Endothelial cell of umbilical vein (primary cell): ENCODE data around the gene CLEC18C. TPM values are rescaled to one million over a fixed set of nuclear protein-coding genes. Genes with fewer than 3 reads are reported as not detected.
A peak's percentile ranks its signal among the peaks of the same experiment; 100 is the strongest.

Experiments
- BruUV-seq: library from RNA; stranded (reverse); fragments of 400-500 nt; replicated peaks from 2 replicates; lab custom pipeline; 2021; lab: Mats Ljungman, UMichigan
- CTCF ChIA-PET: fragments of 300-600, 350-600 bp; sonication (Branson Sonifier 250); formaldehyde crosslinking; loops from one replicate; lab custom pipeline; 2021; ENCODE audit warnings: antibody characterized with exemption, inconsistent platforms; lab: Charles Lee
- POLR2A ChIA-PET: fragments of 300-600, 350-600 bp; sonication (Branson Sonifier 250); formaldehyde crosslinking; loops from one replicate; lab custom pipeline; 2021; ENCODE audit warnings: antibody characterized with exemption, inconsistent platforms; lab: Charles Lee
- DNase-seq: peaks from one replicate; pipeline ENCODE4 v3.0.0-alpha.2; 2011; ENCODE audit warnings: low read depth, low spot score
- FAIRE-seq: peaks from 2 replicates; lab custom pipeline; 2011; peaks lifted over from hg19 to GRCh38; lab: Jason Lieb, UNC
- H2AFZ ChIP-seq: 2 replicates; pipeline ENCODE4 v1.6.0; 2012; ENCODE audit warnings: low read depth, low read length, control low read depth, inconsistent platforms
- H3K27ac ChIP-seq: 2 replicates; pipeline ENCODE4 v1.5.1; 2011; ENCODE audit warnings: low read depth, mild to moderate bottlenecking, control low read depth, low read length, moderate library complexity; ENCODE audit not compliant: insufficient read depth
- H3K27me3 ChIP-seq, 2 experiments: 2 replicates each; pipeline versions ENCODE4 v1.6.0 to v1.6.1; 2011; ENCODE audit warnings: low read length in 2 of 2, mixed read lengths in 1 of 2; ENCODE audit not compliant: control insufficient read depth in 2 of 2, insufficient read depth in 2 of 2
- H3K36me3 ChIP-seq, 2 experiments: 2 replicates in 1 of 2; 3 replicates in 1 of 2; pipeline ENCODE4 v1.5.1; 2011; ENCODE audit warnings: low read length in 2 of 2, mild to moderate bottlenecking in 1 of 2, moderate library complexity in 1 of 2; ENCODE audit not compliant: control insufficient read depth in 2 of 2, insufficient read depth in 2 of 2; ENCODE audit errors: extremely low read depth in 1 of 2
- H3K4me1 ChIP-seq: 3 replicates; pipeline ENCODE4 v1.5.1; 2011; ENCODE audit warnings: mild to moderate bottlenecking, low read length; ENCODE audit not compliant: control insufficient read depth, insufficient read depth; ENCODE audit errors: extremely low read depth
- H3K4me2 ChIP-seq: 2 replicates; pipeline ENCODE4 v1.6.1; 2011; ENCODE audit warnings: low read length, control low read depth, mixed read lengths; ENCODE audit not compliant: insufficient read depth
- H3K4me3 ChIP-seq, 3 experiments: fragments of 200-600 bp in 1 of 3; sonication (generic), shearing (Covaris generic) in 1 of 3; replicated peaks in 1 of 3; 2 replicates each; pipeline ENCODE4 v1.5.1; 2011 to 2016; ENCODE audit warnings: control low read depth in 3 of 3, low read length in 3 of 3, mild to moderate bottlenecking in 2 of 3, inconsistent platforms in 1 of 3, low read depth in 1 of 3, moderate library complexity in 1 of 3; ENCODE audit not compliant: insufficient read depth in 1 of 3
- H3K79me2 ChIP-seq: 2 replicates; pipeline ENCODE4 v1.6.0; 2012; ENCODE audit warnings: low read length, inconsistent platforms; ENCODE audit not compliant: control insufficient read depth, insufficient read depth
- H3K9ac ChIP-seq: replicated peaks from 2 replicates; pipeline ENCODE3; 2011; ENCODE audit warnings: low read length, control low read depth; ENCODE audit not compliant: insufficient read depth; ENCODE audit errors: extremely low read depth
- H3K9me1 ChIP-seq: replicated peaks from 3 replicates; pipeline ENCODE4 v1.6.0; 2011; ENCODE audit warnings: mild to moderate bottlenecking, low read length; ENCODE audit not compliant: control insufficient read depth, insufficient read depth; ENCODE audit errors: extremely low read depth
- H3K9me3 ChIP-seq: replicated peaks from 2 replicates; pipeline ENCODE4 v1.5.1; 2012; ENCODE audit warnings: low read length, inconsistent platforms; ENCODE audit not compliant: control insufficient read depth, insufficient read depth
- H4K20me1 ChIP-seq: replicated peaks from 2 replicates; pipeline ENCODE3; 2011; ENCODE audit warnings: mild to moderate bottlenecking, low read length; ENCODE audit not compliant: control insufficient read depth, insufficient read depth; ENCODE audit errors: extremely low read depth
- CTCF ChIP-seq, 2 donors: IDR thresholded peaks; 1 replicate in 1 of 2; 2 replicates in 1 of 2; pipeline ENCODE4 v1.5.1; 2011; ENCODE audit warnings: low read length in 2 of 2, mild to moderate bottlenecking in 2 of 2, moderate library complexity in 2 of 2, control low read depth in 1 of 2, inconsistent platforms in 1 of 2, low read depth in 1 of 2; ENCODE audit not compliant: insufficient read depth in 1 of 2; ENCODE audit errors: extremely low read depth in 1 of 2
- EZH2 ChIP-seq: IDR thresholded peaks from 2 replicates; pipeline ENCODE4 v1.6.1; 2012; ENCODE audit warnings: borderline replicate concordance, low read depth, mild to moderate bottlenecking, moderate library complexity, low read length, inconsistent platforms; ENCODE audit not compliant: severe bottlenecking
- FOS ChIP-seq: IDR thresholded peaks from 2 replicates; pipeline ENCODE4 v1.6.1; 2011; ENCODE audit warnings: mild to moderate bottlenecking, low read length, moderate library complexity, borderline replicate concordance; ENCODE audit not compliant: insufficient read depth
- GATA2 ChIP-seq: IDR thresholded peaks from 2 replicates; pipeline ENCODE4 v1.7.0; 2011; ENCODE audit warnings: low read depth, mild to moderate bottlenecking, moderate library complexity, mixed read lengths, low read length; ENCODE audit not compliant: insufficient read length, insufficient read depth
- JUN ChIP-seq: IDR thresholded peaks from 2 replicates; pipeline ENCODE4 v1.6.1; 2011; ENCODE audit warnings: borderline replicate concordance, low read depth; ENCODE audit not compliant: insufficient read length, insufficient read depth
- MAX ChIP-seq: IDR thresholded peaks from 2 replicates; pipeline ENCODE4 v1.6.1; 2011; ENCODE audit not compliant: insufficient read depth, insufficient read length
- MYC ChIP-seq: IDR thresholded peaks from one replicate; pipeline ENCODE4 v1.6.1; 2011; ENCODE audit warnings: mild to moderate bottlenecking, low read depth, low read length
- POLR2A ChIP-seq: IDR thresholded peaks from 2 replicates; pipeline ENCODE4 v1.6.1; 2012; ENCODE audit warnings: low read depth, mild to moderate bottlenecking, control low read depth, low read length
- POLR2AphosphoS5 ChIP-seq: IDR thresholded peaks from 2 replicates; pipeline ENCODE4 v1.6.1; 2012; ENCODE audit warnings: low read depth, mild to moderate bottlenecking, control low read depth, low read length, moderate library complexity; ENCODE audit not compliant: insufficient read depth
- dilution Hi-C: fragments of 300-500 bp; cut with MboI; formaldehyde crosslinking; loops from one replicate; pipeline ENCODE4 v1.15.0; 2019; ENCODE audit warnings: low sequenced_read_pairs; ENCODE audit not compliant: extremely low pct_ligation_motif_present
- intact Hi-C: fragments of 100-400 bp; cut with micrococcal nuclease; formaldehyde crosslinking; loops from one replicate; pipeline ENCODE4 v1.10.0; 2022
- polyA plus RNA-seq, 4 experiments: library from polyadenylated mRNA; depleted of rRNA in 3 of 4; stranded (reverse) in 3 of 4; unstranded in 1 of 4; fragments of >200 nt; gene quantifications; 2 replicates each; pipeline versions ENCODE4 v1.2.1 to v1.2.3, GENCODE V29; 2011 to 2012; ENCODE audit warnings: missing spikeins in 1 of 4
- total RNA-seq: library from RNA; stranded (reverse); gene quantifications from 2 replicates; pipeline ENCODE4 v1.2.3, GENCODE V29; 2021

Gene CLEC18C
- total and polyA plus RNA-seq, 2 donors (not counting 3 experiments of a cell fraction or from before 2014, with no cell fraction given): not detected

- POLR2A ChIA-PET: no interaction called here
- H3K9me3 ChIP-seq: no peaks in the 10 kb centered on the region
- no peaks in the 10 kb centered on the region for H3K9me1 ChIP-seq
- CTCF ChIA-PET: interaction anchor here (0.9 to 6.3 kb wide), 5 partner anchors 12 to 105 kb away, joined by 4 to 40 read pairs (median 6); partner anchors contain the start of gene EXOSC6
- TF ChIP-seq POLR2AphosphoS5 (no peak), CTCF (IDR thresholded peaks at IDR 0.05; ENCODE audit: extremely low read depth in 1 of 2, insufficient read depth in 1 of 2, low read depth in 1 of 2, low read length in 2 of 2) (no peak), FOS (peak; percentile 86), GATA2 (no peak), JUN (peak; percentile 67), MAX (no peak), MYC (no peak), EZH2 (no peak), POLR2A (no peak)
- H3K79me2 ChIP-seq: no peaks in the 10 kb centered on the region
- no peaks in the 10 kb centered on the region for H3K27me3 ChIP-seq
- DNase-seq (peak; percentile 60), FAIRE-seq (peak; percentile 89)
- peaks cover 15 to 37% of the 10 kb centered on the region in 2 experiments for H3K36me3 ChIP-seq
- H3K4me2 ChIP-seq: no peak overlapping the region
- H3K4me3 ChIP-seq: no peak overlapping the region
- H3K27ac ChIP-seq: no peak overlapping the region
- intact Hi-C loops (no loop called here), dilution Hi-C loops (no loop called here)
- H2AFZ ChIP-seq: no peak overlapping the region
- H3K4me1 ChIP-seq: peaks cover 9% of the 10 kb centered on the region
- no peaks in the 10 kb centered on the region for H4K20me1 ChIP-seq
- no peak overlapping the region for H3K9ac ChIP-seq
- BruUV-seq: no TSS peak
Measured at GRCh38 chr16:70162041-70162451, 11.5 kb upstream of the CLEC18C start.
